WERI-Rb-1 (cell line): ENCODE results near the gene CLCN2.
A peak's percentile ranks its signal among the peaks of the same experiment; 100 is the strongest.

Experiments
- DNase-seq: peaks from one replicate; pipeline ENCODE4 v3.0.0-alpha.2; 2020
- H3K27ac ChIP-seq: fragments of 250-450 bp; sonication (Bioruptor Pico); 2 replicates; pipeline ENCODE4 v1.5.1; 2020; ENCODE audit warnings: mild to moderate bottlenecking, moderate library complexity
- H3K27me3 ChIP-seq: fragments of 250-450 bp; sonication (Bioruptor Pico); 2 replicates; pipeline ENCODE4 v1.5.1; 2021; ENCODE audit warnings: mild to moderate bottlenecking, low read depth, moderate library complexity; ENCODE audit not compliant: insufficient read depth, severe bottlenecking
- H3K36me3 ChIP-seq: fragments of 250-450 bp; sonication (Bioruptor Pico); 2 replicates; pipeline ENCODE4 v1.5.1; 2020; ENCODE audit warnings: mild to moderate bottlenecking, moderate library complexity
- H3K4me3 ChIP-seq: 2 replicates; pipeline ENCODE4 v1.5.1; 2011; ENCODE audit warnings: low read depth, mild to moderate bottlenecking, control low read depth, low read length
- H3K9me3 ChIP-seq: fragments of 250-450 bp; sonication (Bioruptor Pico); 2 replicates; pipeline ENCODE4 v1.5.1; 2021; ENCODE audit warnings: mild to moderate bottlenecking, moderate library complexity; ENCODE audit not compliant: severe bottlenecking
- TF ChIP-seq, protein P1 (sequence below): IDR thresholded peaks from 2 replicates; pipeline ENCODE4 v1.5.1; 2011; ENCODE audit warnings: low read depth, mild to moderate bottlenecking, control low read depth, inconsistent platforms, low read length

CLCN2 gene

DNA sequence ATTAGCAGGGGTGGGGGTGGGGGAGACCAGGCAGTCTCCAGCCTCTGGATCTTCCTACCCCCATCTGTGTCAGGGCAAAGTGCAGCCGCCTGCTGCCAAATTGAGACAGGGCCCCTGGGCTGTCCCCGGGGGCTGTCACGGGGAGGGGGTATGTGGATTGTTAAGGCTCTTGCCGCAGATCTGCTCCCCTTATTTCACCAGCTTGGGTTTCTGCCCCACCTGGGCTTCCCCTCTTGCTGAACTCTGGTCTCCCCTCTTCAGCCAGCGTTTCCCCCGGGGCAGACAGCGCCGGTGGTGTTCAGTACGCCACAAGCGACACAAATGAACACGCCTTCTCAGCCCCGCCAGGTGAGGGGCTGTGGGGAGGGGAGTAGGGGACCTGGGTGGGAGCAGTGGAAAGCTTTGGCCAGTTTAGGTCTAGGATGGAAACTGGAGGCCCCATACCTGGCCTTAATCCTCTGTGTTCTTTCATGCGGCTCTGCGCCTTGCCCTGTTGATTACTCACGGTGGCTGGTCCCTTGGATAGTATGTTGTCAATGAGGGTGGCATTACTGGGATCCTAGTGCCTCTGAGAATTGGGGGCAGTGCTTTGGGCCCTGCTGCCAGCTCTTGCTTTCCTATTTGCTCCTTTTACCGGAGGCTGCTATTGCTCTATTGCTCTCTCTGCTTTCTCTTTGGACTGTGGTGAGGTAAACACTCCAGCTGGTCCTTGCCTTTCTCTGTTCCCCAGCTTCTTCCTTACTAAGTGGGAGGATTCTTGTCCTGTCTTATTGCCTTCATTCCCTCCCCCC, 45.3 kb downstream of the CLCN2 start:
- Histone ChIP-seq H3K27ac (peak overlapping the region; percentile 93), H3K4me3 (peak overlapping the region; percentile 65), H3K9me3 (no peaks in the 10 kb centered on the region), H3K27me3 (no peaks in the 10 kb centered on the region), H3K36me3 (peaks cover 54% of the 10 kb centered on the region)
- no peak for DNase-seq
- TF ChIP-seq, protein P1, sequence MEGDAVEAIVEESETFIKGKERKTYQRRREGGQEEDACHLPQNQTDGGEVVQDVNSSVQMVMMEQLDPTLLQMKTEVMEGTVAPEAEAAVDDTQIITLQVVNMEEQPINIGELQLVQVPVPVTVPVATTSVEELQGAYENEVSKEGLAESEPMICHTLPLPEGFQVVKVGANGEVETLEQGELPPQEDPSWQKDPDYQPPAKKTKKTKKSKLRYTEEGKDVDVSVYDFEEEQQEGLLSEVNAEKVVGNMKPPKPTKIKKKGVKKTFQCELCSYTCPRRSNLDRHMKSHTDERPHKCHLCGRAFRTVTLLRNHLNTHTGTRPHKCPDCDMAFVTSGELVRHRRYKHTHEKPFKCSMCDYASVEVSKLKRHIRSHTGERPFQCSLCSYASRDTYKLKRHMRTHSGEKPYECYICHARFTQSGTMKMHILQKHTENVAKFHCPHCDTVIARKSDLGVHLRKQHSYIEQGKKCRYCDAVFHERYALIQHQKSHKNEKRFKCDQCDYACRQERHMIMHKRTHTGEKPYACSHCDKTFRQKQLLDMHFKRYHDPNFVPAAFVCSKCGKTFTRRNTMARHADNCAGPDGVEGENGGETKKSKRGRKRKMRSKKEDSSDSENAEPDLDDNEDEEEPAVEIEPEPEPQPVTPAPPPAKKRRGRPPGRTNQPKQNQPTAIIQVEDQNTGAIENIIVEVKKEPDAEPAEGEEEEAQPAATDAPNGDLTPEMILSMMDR: no peak

DNA sequence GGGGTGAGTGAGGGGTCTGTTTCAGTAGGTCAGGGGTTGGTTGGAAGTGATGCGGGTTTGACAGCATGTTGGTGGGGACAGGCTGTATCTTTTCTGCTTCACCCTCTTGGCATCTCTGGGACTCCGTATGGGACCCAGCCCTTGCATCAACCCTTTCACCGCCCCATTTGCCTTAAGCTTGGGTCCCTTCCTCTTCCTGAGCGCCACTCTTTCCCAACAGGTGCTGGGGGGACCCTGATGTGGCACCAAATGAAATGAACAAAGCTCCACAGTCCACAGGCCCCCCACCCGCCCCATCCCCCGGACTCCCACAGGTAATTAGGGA, 45.9 kb downstream of the CLCN2 start:
- H3K27ac ChIP-seq: peak overlapping the region; percentile 93
- no peak for DNase-seq
- peaks cover 48% of the 10 kb centered on the region for H3K36me3 ChIP-seq
- H3K9me3 ChIP-seq: no peaks in the 10 kb centered on the region
- TF ChIP-seq, protein P1: no peak
- H3K27me3 ChIP-seq: no peaks in the 10 kb centered on the region
- peak overlapping the region; percentile 65 for H3K4me3 ChIP-seq

DNA sequence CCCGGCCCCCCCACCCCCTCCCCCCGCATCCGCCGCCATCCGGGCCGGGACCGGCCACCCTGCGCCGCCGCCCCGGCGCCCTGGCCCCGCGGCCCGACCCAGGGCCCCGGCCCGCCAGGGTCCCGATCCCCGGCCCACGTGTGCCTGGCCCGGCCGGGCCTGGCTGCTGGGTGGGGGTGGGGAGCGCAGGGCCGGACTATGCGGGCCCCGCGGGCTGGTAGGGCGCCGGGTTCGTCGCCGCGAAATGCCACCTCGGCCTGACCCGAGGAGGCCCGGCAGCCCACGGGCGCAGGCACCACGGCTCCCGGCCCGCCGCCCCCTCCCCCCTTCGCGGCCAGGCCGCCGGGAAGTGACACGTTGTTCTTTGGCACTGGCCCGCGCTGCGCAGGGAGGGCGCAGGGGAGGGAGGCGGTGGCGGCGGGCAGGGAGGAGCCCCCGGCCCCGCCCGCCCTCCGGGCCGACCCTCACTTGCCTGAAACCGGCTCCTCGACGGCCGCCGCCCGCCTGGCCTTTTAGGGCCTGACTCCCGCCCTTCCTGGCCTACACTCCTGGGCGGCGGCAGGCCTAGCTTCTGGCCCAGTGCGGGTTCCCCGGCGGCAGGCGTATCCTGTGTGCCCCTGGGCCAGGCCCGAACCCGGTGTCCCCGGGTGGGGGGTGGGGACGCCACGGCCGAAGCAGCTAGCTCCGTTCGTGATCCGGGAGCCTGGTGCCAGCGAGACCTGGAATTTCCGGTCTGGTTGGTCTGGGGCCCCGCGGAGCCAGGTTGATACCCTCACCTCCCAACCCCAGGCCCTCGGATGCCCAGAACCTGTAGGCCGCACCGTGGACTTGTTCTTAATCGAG, 46.5 kb downstream of the CLCN2 start:
- no peaks in the 10 kb centered on the region for H3K27me3 ChIP-seq
- peaks cover 43% of the 10 kb centered on the region for H3K36me3 ChIP-seq
- H3K4me3 ChIP-seq: peak overlapping the region; percentile 65
- TF ChIP-seq, protein P1: no peak
- peak; percentile 52 for DNase-seq
- H3K9me3 ChIP-seq: no peaks in the 10 kb centered on the region
- H3K27ac ChIP-seq: peak overlapping the region; percentile 93

DNA sequence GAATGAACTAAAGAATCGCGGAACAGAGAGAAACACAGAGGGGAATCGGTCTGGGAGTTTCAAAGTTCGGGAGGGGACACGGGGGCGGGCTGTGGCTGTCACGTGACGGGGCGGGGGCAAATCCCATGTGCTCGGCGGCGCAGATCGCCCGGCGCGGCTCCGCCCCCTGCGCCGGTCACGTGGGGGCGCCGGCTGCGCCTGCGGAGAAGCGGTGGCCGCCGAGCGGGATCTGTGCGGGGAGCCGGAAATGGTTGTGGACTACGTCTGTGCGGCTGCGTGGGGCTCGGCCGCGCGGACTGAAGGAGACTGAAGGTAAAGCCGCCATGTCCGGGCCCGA, 47.1 kb downstream of the CLCN2 start, which contains the start of gene EIF4G1:
Gene EIF4G1, plus strand, starts transcription at position 244 of the 337 bp plus-strand sequence. CDS start 1,191 bp downstream, outside the sequence.
- Histone ChIP-seq H3K9me3 (no peaks in the 10 kb centered on the region), H3K4me3 (peak within 1 kb of the TSS; percentile 65), H3K36me3 (peaks cover 39% of the 10 kb centered on the region), H3K27me3 (no peaks in the 10 kb centered on the region), H3K27ac (peak within 1 kb of the TSS; percentile 93)
- TF ChIP-seq, protein P1: no peak
- peak; percentile 95 for DNase-seq

DNA sequence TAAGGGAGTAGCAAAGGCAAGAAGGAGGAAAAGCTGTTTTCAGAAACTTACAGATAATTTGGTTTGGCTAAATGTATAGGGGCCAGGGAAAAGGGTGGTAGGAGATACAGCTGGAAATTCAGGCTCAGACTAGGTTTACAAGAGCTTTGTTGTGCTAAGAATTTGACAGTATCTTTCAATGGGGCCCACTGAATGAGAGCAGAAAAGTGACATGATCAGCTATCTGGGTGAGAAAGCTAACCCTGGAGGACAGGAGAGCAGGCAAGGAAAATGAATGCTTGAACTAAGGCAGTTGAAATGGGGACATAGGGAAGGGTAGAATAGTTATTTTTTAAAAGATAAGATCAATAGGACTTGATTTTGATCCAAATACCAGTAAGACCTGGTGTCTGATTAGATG, 49.8 kb downstream of the CLCN2 start:
- DNase-seq: no peak
- no peak overlapping the region for H3K27ac ChIP-seq
- peaks cover 36% of the 10 kb centered on the region for H3K36me3 ChIP-seq
- TF ChIP-seq, protein P1: no peak
- H3K9me3 ChIP-seq: no peaks in the 10 kb centered on the region
- H3K27me3 ChIP-seq: no peaks in the 10 kb centered on the region
- no peak overlapping the region for H3K4me3 ChIP-seq
